Stomach (tissue), 4 donors: ENCODE results near the gene ZFAND2B.

Experiments used
- CTCF ChIP-seq, 7 experiments: fragments of 450-650 bp in 4 of 7; fragments of 200-600 bp in 3 of 7; sonication (generic) in 3 of 7; IDR thresholded peaks; one replicate each; pipeline ENCODE4 v1.5.1; 2016 to 2019; ENCODE audit warnings: antibody characterized with exemption in 7 of 7, control low read depth in 2 of 7, mild to moderate bottlenecking in 1 of 7
- POLR2A ChIP-seq, 4 donors: fragments of 450-650 bp; IDR thresholded peaks; one replicate each; pipeline ENCODE4 v1.6.1; 2016; ENCODE audit warnings: antibody characterized with exemption in 4 of 4, control low read depth in 2 of 4, mild to moderate bottlenecking in 1 of 4, moderate library complexity in 1 of 4
- POLR2AphosphoS5 ChIP-seq, 3 donors: sonication (generic); formaldehyde crosslinking; IDR thresholded peaks; one replicate each; pipeline ENCODE4 v1.6.1; 2016; ENCODE audit warnings: antibody characterized with exemption in 3 of 3

DNA sequence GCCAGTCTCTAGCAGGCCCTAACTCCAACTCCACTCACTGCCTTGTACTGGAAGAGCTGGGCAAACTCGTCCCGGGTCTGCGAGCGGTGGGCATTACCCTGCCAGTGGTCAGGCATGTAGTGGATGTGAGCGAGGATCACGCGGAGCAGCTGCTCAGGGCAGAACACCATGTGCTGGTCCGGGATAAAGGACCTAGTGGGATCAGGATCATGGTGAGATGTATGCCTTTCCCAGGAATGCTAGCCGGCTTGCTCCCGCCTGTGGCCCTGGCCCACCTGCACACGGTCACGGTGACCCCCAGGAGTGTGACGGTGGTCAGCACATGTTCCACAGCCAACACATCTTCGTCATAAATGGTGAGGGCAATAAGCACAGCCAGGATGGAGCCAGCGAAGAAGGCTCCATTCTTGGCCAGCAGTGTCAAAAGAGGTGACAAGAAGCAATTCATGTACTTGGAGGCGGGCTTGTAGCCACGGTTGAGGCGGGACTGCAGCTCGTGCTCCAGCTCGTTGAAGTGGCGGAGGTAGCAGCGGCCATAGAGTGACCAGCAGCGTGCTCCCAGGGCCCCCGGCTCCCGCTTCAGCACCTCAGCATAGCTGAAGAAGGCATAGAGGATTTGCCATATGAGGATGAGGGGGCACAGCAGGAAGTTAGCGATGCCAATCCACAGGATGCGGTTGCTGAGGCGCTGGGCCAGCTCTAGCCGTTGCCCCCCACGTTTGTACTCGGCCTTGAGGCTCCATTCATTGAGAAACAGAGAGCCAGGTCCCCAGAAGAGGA, 17.4 kb downstream of the ZFAND2B start:
- TF ChIP-seq CTCF (IDR thresholded peaks at IDR 0.05): no peak
- TF ChIP-seq POLR2AphosphoS5 (IDR thresholded peaks at IDR 0.05): no peak
- no peak for TF ChIP-seq POLR2A (IDR thresholded peaks at IDR 0.05)
